GM21528 (cell line): ENCODE results near the gene DSCAML1.

Experiments used
- ATAC-seq: cut with Tn5 transposase; IDR thresholded peaks from one replicate; pipeline ENCODE4 v1.9.1; 2021; ENCODE audit warnings: mild to moderate bottlenecking, moderate library complexity; ENCODE audit not compliant: unreplicated experiment, low FRiP score

DSCAML1 gene

GRCh38 chr11:117795638-117796455 is 1.2 kb downstream of the DSCAML1 start:
- ATAC-seq, result no peak

GRCh38 chr11:117794772-117795629 is 2.0 kb downstream of the DSCAML1 start:
- ATAC-seq, result no peak

GRCh38 chr11:117794135-117794534 is 2.9 kb downstream of the DSCAML1 start:
- no peak for ATAC-seq

- ATAC-seq, result no peak
Measured at GRCh38 chr11:117793583-117793982, 3.4 kb downstream of the DSCAML1 start.

GRCh38 chr11:117792992-117793391 is 4.0 kb downstream of the DSCAML1 start:
- no peak for ATAC-seq

GRCh38 chr11:117792241-117792640 is 4.8 kb downstream of the DSCAML1 start:
- ATAC-seq, result no peak

GRCh38 chr11:117790279-117790678 is 6.7 kb downstream of the DSCAML1 start:
- ATAC-seq, result no peak

- ATAC-seq, result no peak
Measured at GRCh38 chr11:117789241-117789640, 7.8 kb downstream of the DSCAML1 start.

GRCh38 chr11:117786135-117786870 is 10.7 kb downstream of the DSCAML1 start:
- ATAC-seq, result no peak

GRCh38 chr11:117782101-117782500 is 14.9 kb downstream of the DSCAML1 start:
- no peak for ATAC-seq

- no peak for ATAC-seq
Measured at GRCh38 chr11:117781627-117782026, 15.4 kb downstream of the DSCAML1 start.

- ATAC-seq, result no peak
Measured at GRCh38 chr11:117780456-117780855, 16.6 kb downstream of the DSCAML1 start.

GRCh38 chr11:117774553-117774952 is 22.5 kb downstream of the DSCAML1 start:
- ATAC-seq, result no peak

- no peak for ATAC-seq
Measured at GRCh38 chr11:117772360-117772759, 24.7 kb downstream of the DSCAML1 start.

GRCh38 chr11:117771841-117772240 is 25.2 kb downstream of the DSCAML1 start:
- no peak for ATAC-seq

GRCh38 chr11:117771197-117771596 is 25.8 kb downstream of the DSCAML1 start:
- no peak for ATAC-seq

GRCh38 chr11:117770061-117770460 is 27.0 kb downstream of the DSCAML1 start:
- ATAC-seq, result no peak

GRCh38 chr11:117769533-117769932 is 27.5 kb downstream of the DSCAML1 start:
- ATAC-seq, result no peak

GRCh38 chr11:117768506-117768905 is 28.5 kb downstream of the DSCAML1 start:
- no peak for ATAC-seq

GRCh38 chr11:117767071-117767470 is 29.9 kb downstream of the DSCAML1 start:
- ATAC-seq, result no peak

GRCh38 chr11:117766576-117766975 is 30.4 kb downstream of the DSCAML1 start:
- ATAC-seq, result no peak
